Activated T-helper 1 cell treated with anti-CD3 and anti-CD28 coated beads, Interleukin-12 subunit alpha, Interleukin-12 subunit beta, Interleukin-2, Interleukin-4 antibody, amounts not matched to agents 30 ng/mL and 10 ng/mL and 1 ng/mL, durations not matched to agents 14 hours and 24 hours and 36 hours (primary cell): ENCODE results near the gene MRPS18A. TPM values are rescaled to one million over a fixed set of nuclear protein-coding genes. Genes with fewer than 3 reads are reported as not detected.

Experiments
- DNase-seq: peaks from one replicate; pipeline ENCODE4 v3.0.0; 2021; ENCODE audit warnings: low spot score
- H3K27ac Mint-ChIP-seq: one replicate; pipeline ENCODE4 v1.8.0; 2021; ENCODE audit warnings: mild to moderate bottlenecking, mixed read lengths
- H3K27me3 Mint-ChIP-seq: one replicate; pipeline ENCODE4 v1.8.0; 2022; ENCODE audit warnings: mild to moderate bottlenecking, moderate library complexity, mixed read lengths; ENCODE audit not compliant: insufficient read depth
- H3K36me3 Mint-ChIP-seq: one replicate; pipeline ENCODE4 v1.8.0; 2021; ENCODE audit warnings: low read depth, mixed read lengths
- H3K4me1 Mint-ChIP-seq: one replicate; pipeline ENCODE4 v1.8.0; 2021; ENCODE audit warnings: low read depth, mixed read lengths
- H3K4me3 Mint-ChIP-seq: one replicate; pipeline ENCODE4 v1.8.0; 2021; ENCODE audit warnings: mild to moderate bottlenecking, moderate library complexity, mixed read lengths
- H3K9me3 Mint-ChIP-seq: one replicate; pipeline ENCODE4 v1.8.0; 2021; ENCODE audit warnings: mixed read lengths
- intact Hi-C: fragments of 100-400 bp; cut with micrococcal nuclease; formaldehyde crosslinking; loops from one replicate; pipeline ENCODE4 v1.15.1; 2024
- total RNA-seq: library from RNA; stranded (reverse); gene quantifications from 2 replicates; pipeline ENCODE4 v1.2.3, GENCODE V29; 2022

The MRPS18A gene
- total RNA-seq, 1 donor from 2014 or later, result 55.9 TPM

GRCh38 chr6:43724914-43725642, 37.5 kb upstream of the MRPS18A start:
- Mint-ChIP-seq H3K27me3 (peaks cover 2% of the 10 kb centered on the region), H3K36me3 (no peaks in the 10 kb centered on the region), H3K9me3 (peaks cover 4% of the 10 kb centered on the region), H3K4me1 (peaks cover 32% of the 10 kb centered on the region), H3K4me3 (peak overlapping the region; percentile 51), H3K27ac (peak overlapping the region; percentile 63)
- peak; percentile 61 for DNase-seq
- intact Hi-C loops, result loop anchor here (1.0 to 5.0 kb wide), 8 partner anchors 16 to 354 kb away; no protein-coding TSS in a partner anchor

GRCh38 chr6:43724354-43724753, 36.8 kb upstream of the MRPS18A start:
- no peaks in the 10 kb centered on the region for H3K36me3 Mint-ChIP-seq

GRCh38 chr6:43723737-43724295, 36.2 kb upstream of the MRPS18A start:
- DNase-seq, result peak; percentile 50
- H3K4me3 Mint-ChIP-seq, result no peak overlapping the region
- H3K27ac Mint-ChIP-seq, result no peak overlapping the region
- H3K27me3 Mint-ChIP-seq, result peaks cover 6% of the 10 kb centered on the region
- H3K9me3 Mint-ChIP-seq, result peaks cover under 1% of the 10 kb centered on the region
- H3K4me1 Mint-ChIP-seq, result peaks cover 32% of the 10 kb centered on the region
- intact Hi-C loops, result loop anchor here (1.0 to 5.0 kb wide), 6 partner anchors 15 to 355 kb away; no protein-coding TSS in a partner anchor
- no peaks in the 10 kb centered on the region for H3K36me3 Mint-ChIP-seq

More at GRCh38 chr6:43724354-43724753, 36.8 kb upstream of the MRPS18A start:
- Mint-ChIP-seq H3K4me1 (peaks cover 32% of the 10 kb centered on the region), H3K9me3 (peaks cover 4% of the 10 kb centered on the region), H3K4me3 (no peak overlapping the region), H3K27me3 (peaks cover 6% of the 10 kb centered on the region), H3K27ac (peak overlapping the region; percentile 10)
- no peak for DNase-seq
- intact Hi-C loops, result loop anchor here (1.0 to 5.0 kb wide), 6 partner anchors 16 to 355 kb away; no protein-coding TSS in a partner anchor

- peaks cover 6% of the 10 kb centered on the region for H3K27me3 Mint-ChIP-seq
- intact Hi-C loops, result loop anchor here (5.0 kb wide), 1 partner anchor 279 kb away; no protein-coding TSS in a partner anchor
- H3K4me1 Mint-ChIP-seq, result peaks cover 32% of the 10 kb centered on the region
- DNase-seq, result no peak
- no peak overlapping the region for H3K27ac Mint-ChIP-seq
- no peak overlapping the region for H3K4me3 Mint-ChIP-seq
- no peaks in the 10 kb centered on the region for H3K9me3 Mint-ChIP-seq
- no peaks in the 10 kb centered on the region for H3K36me3 Mint-ChIP-seq
These were observed 35.4 kb upstream of the MRPS18A start for GRCh38 chr6:43722920-43723545.

- intact Hi-C loops, result loop anchor here (5.0 kb wide), 1 partner anchor 281 kb away; no protein-coding TSS in a partner anchor
These were observed 33.4 kb upstream of the MRPS18A start for GRCh38 chr6:43720999-43721398.

GRCh38 chr6:43719511-43719910, 31.9 kb upstream of the MRPS18A start:
- H3K27me3 Mint-ChIP-seq, result peaks cover 10% of the 10 kb centered on the region
- no peaks in the 10 kb centered on the region for H3K36me3 Mint-ChIP-seq
- H3K27ac Mint-ChIP-seq, result no peak overlapping the region
- DNase-seq, result no peak
- H3K9me3 Mint-ChIP-seq, result no peaks in the 10 kb centered on the region
- intact Hi-C loops, result no loop called here
- peaks cover 9% of the 10 kb centered on the region for H3K4me1 Mint-ChIP-seq
- no peak overlapping the region for H3K4me3 Mint-ChIP-seq

More at GRCh38 chr6:43720999-43721398, 33.4 kb upstream of the MRPS18A start:
- Mint-ChIP-seq H3K4me3 (no peak overlapping the region), H3K27me3 (peaks cover 6% of the 10 kb centered on the region), H3K27ac (no peak overlapping the region), H3K36me3 (no peaks in the 10 kb centered on the region), H3K4me1 (peaks cover 22% of the 10 kb centered on the region), H3K9me3 (no peaks in the 10 kb centered on the region)
- no peak for DNase-seq

- Mint-ChIP-seq H3K27ac (no peak overlapping the region), H3K4me1 (peaks cover under 1% of the 10 kb centered on the region), H3K9me3 (no peaks in the 10 kb centered on the region), H3K4me3 (no peak overlapping the region), H3K36me3 (no peaks in the 10 kb centered on the region), H3K27me3 (peaks cover 12% of the 10 kb centered on the region)
- intact Hi-C loops, result no loop called here
- DNase-seq, result no peak
These were observed 31.0 kb upstream of the MRPS18A start for GRCh38 chr6:43718387-43719105.

GRCh38 chr6:43717822-43718221, 30.2 kb upstream of the MRPS18A start:
- Mint-ChIP-seq H3K4me3 (no peak overlapping the region), H3K27ac (no peak overlapping the region), H3K4me1 (no peaks in the 10 kb centered on the region), H3K27me3 (peaks cover 12% of the 10 kb centered on the region), H3K36me3 (no peaks in the 10 kb centered on the region), H3K9me3 (no peaks in the 10 kb centered on the region)
- no peak for DNase-seq
- intact Hi-C loops, result no loop called here

- intact Hi-C loops, result no loop called here
- no peak for DNase-seq
- no peak overlapping the region for H3K4me3 Mint-ChIP-seq
- H3K36me3 Mint-ChIP-seq, result no peaks in the 10 kb centered on the region
- no peaks in the 10 kb centered on the region for H3K4me1 Mint-ChIP-seq
- H3K27ac Mint-ChIP-seq, result no peak overlapping the region
- peaks cover 15% of the 10 kb centered on the region for H3K27me3 Mint-ChIP-seq
- H3K9me3 Mint-ChIP-seq, result no peaks in the 10 kb centered on the region
These were observed 29.8 kb upstream of the MRPS18A start for GRCh38 chr6:43717389-43717788.

GRCh38 chr6:43716099-43716498, 28.5 kb upstream of the MRPS18A start:
- Mint-ChIP-seq H3K27me3 (peaks cover 18% of the 10 kb centered on the region), H3K9me3 (no peaks in the 10 kb centered on the region), H3K36me3 (no peaks in the 10 kb centered on the region), H3K27ac (no peak overlapping the region), H3K4me3 (no peak overlapping the region), H3K4me1 (peaks cover 8% of the 10 kb centered on the region)
- no peak for DNase-seq
- intact Hi-C loops, result no loop called here

GRCh38 chr6:43715056-43715788, 27.6 kb upstream of the MRPS18A start:
- H3K4me1 Mint-ChIP-seq, result peaks cover 11% of the 10 kb centered on the region
- H3K27me3 Mint-ChIP-seq, result peaks cover 18% of the 10 kb centered on the region
- no peaks in the 10 kb centered on the region for H3K36me3 Mint-ChIP-seq
- H3K27ac Mint-ChIP-seq, result no peak overlapping the region
- H3K4me3 Mint-ChIP-seq, result no peak overlapping the region
- no peaks in the 10 kb centered on the region for H3K9me3 Mint-ChIP-seq
- no peak for DNase-seq
- intact Hi-C loops, result no loop called here
